Activated CD8-positive, alpha-beta T cell treated with anti-CD3 and anti-CD28 coated beads for 36 hours (primary cell): ENCODE measurements around the gene UPF2. TPM values are rescaled to one million over a fixed set of nuclear protein-coding genes. Genes with fewer than 3 reads are reported as not detected.

Experiments used
- ATAC-seq: fragments of 200-7000 bp; cut with Tn5 transposase; one replicate; pipeline ENCODE4 v1.10.0; 2021; ENCODE audit warnings: mild to moderate bottlenecking, moderate library complexity
- CTCF ChIA-PET: fragments of 350-600 bp; sonication (Branson Sonifier 250); formaldehyde crosslinking; loops from one replicate; lab custom pipeline; 2021; ENCODE audit warnings: antibody characterized with exemption; lab: Charles Lee
- POLR2A ChIA-PET: fragments of 350-600 bp; sonication (Branson Sonifier 250); formaldehyde crosslinking; loops from one replicate; lab custom pipeline; 2021; ENCODE audit warnings: antibody characterized with exemption; lab: Charles Lee
- DNase-seq: peaks from one replicate; pipeline ENCODE4 v3.0.0-alpha.2; 2020
- H3K27ac Mint-ChIP-seq: one replicate; pipeline ENCODE4 v1.8.0; 2021; ENCODE audit warnings: mild to moderate bottlenecking, mixed read lengths
- H3K27me3 Mint-ChIP-seq: one replicate; pipeline ENCODE4 v1.8.0; 2021; ENCODE audit warnings: mixed read lengths
- H3K36me3 Mint-ChIP-seq: one replicate; pipeline ENCODE4 v1.8.0; 2021; ENCODE audit warnings: low read depth, mixed read lengths
- H3K4me1 Mint-ChIP-seq: one replicate; pipeline ENCODE4 v1.8.0; 2021; ENCODE audit warnings: low read depth, mixed read lengths
- H3K4me3 Mint-ChIP-seq: one replicate; pipeline ENCODE4 v1.8.0; 2021; ENCODE audit warnings: mild to moderate bottlenecking, moderate library complexity, mixed read lengths
- H3K9me3 Mint-ChIP-seq: one replicate; pipeline ENCODE4 v1.8.0; 2021; ENCODE audit warnings: mixed read lengths
- CTCF ChIP-seq: fragments of 200-600 bp; IDR thresholded peaks from one replicate; pipeline ENCODE4 v1.8.0; 2022; ENCODE audit warnings: antibody characterized with exemption, mild to moderate bottlenecking
- intact Hi-C: fragments of 100-400 bp; cut with micrococcal nuclease; formaldehyde crosslinking; loops from one replicate; pipeline ENCODE4 v1.10.0; 2022
- total RNA-seq, 2 experiments: library from RNA; stranded (reverse); gene quantifications; one replicate each; pipeline ENCODE4 v1.2.3, GENCODE V29; 2021

The UPF2 gene
- total RNA-seq, 2 experiments from 2014 or later = 27.9 to 29.4 TPM

- peaks cover 4% of the 10 kb centered on the region for H3K4me1 Mint-ChIP-seq
- intact Hi-C loops = no loop called here
- no peak for ATAC-seq
- H3K36me3 Mint-ChIP-seq = no peaks in the 10 kb centered on the region
- no peaks in the 10 kb centered on the region for H3K27me3 Mint-ChIP-seq
- DNase-seq = no peak
- H3K9me3 Mint-ChIP-seq = no peaks in the 10 kb centered on the region
- CTCF ChIA-PET = interaction anchor here (1.1 kb wide), 1 partner anchor 11 kb away, joined by 3 read pairs; no protein-coding TSS in a partner anchor
- no peak overlapping the region for H3K4me3 Mint-ChIP-seq
- POLR2A ChIA-PET = interaction anchor here (0.8 kb wide), 1 partner anchor 13 kb away, joined by 3 read pairs; no protein-coding TSS in a partner anchor
- no peak for TF ChIP-seq CTCF
- no peak overlapping the region for H3K27ac Mint-ChIP-seq
These were observed 159.8 kb downstream of the UPF2 start for GRCh38 chr10:11882646-11883375.

DNA sequence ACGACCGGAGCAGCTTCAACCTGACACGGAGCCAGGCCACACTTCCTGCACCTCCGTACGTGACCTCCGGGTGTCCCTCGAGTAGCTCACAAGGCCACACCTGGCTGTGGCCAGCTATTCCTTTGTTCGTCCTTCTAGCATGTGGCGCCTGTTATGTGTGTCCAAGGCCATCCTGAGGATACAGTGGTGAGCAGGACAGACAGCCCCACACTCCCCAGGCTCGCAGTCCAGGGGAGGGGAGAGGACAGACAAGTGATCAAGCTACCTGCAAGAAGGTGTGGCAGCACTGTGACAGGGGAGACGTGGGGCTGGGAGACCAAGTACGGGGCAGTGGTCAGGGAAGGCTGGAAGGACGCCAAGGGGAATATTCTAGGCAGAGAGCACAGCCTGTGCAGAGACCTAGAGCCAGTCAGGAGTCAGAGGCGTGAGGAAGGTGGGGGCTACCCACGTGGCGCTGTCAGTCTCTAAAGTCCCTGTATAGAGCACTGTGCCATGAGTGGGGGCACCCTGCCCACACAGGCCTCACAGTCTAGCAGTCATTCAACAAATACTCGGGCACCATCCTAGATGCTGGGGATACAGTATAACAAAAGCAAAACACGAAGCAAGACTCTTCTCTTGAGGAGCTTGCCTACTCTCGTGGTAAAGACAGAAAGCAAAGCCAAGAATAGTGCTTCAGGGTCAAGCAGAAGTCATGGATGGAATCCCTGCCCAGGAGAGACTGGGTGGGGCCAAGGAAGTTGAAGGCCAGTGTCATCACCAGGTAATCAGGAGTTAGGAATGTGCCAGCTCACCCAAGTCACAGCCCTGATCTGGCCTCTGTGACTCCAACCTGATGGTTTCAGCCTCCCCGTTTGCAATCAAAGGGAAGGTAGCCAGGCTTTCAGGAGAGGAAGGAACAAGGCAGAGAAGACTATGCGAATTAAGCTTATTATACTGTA is 160.9 kb downstream of the UPF2 start:
- H3K27ac Mint-ChIP-seq = no peak overlapping the region

DNA sequence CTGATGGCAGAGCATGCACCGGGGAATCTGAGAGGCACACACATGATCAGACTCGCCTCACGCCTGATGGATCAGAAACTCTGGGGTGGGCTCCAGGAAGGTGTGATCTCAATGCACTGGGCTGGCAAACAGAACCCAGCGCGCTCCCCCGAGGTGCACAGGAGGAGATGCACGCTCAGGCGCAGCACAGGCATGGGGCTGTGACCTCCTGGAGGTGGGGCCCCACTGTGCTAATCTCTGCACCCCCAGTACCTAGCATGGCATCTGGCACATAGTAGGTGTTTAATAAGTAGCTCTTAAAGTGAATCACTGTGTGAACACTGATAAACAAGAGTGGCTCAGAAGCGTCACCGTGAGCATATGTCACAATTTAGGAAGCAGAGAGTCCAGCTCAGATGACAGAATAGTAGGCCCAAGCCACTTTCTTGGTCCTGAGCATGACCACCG is 161.6 kb downstream of the UPF2 start:
- Mint-ChIP-seq H3K27ac (no peak overlapping the region), H3K4me1 (peaks cover 4% of the 10 kb centered on the region), H3K4me3 (no peak overlapping the region), H3K27me3 (no peaks in the 10 kb centered on the region), H3K36me3 (no peaks in the 10 kb centered on the region), H3K9me3 (no peaks in the 10 kb centered on the region)
- ChIA-PET CTCF (interaction anchor here (0.7 to 1.0 kb wide), 2 partner anchors 44 to 105 kb away, joined by 3 to 5 read pairs; no protein-coding TSS in a partner anchor), POLR2A (no interaction called here)
- DNase-seq = no peak
- intact Hi-C loops = no loop called here
- TF ChIP-seq CTCF = no peak
- no peak for ATAC-seq

More for the DNA sequence above, 160.9 kb downstream of the UPF2 start:
- ATAC-seq (no peak), DNase-seq (no peak)
- intact Hi-C loops = no loop called here
- no peaks in the 10 kb centered on the region for H3K27me3 Mint-ChIP-seq
- CTCF ChIA-PET = interaction anchor here (0.7 to 1.1 kb wide), 3 partner anchors 10 to 105 kb away, joined by 3 to 5 read pairs (median 3); no protein-coding TSS in a partner anchor
- H3K36me3 Mint-ChIP-seq = no peaks in the 10 kb centered on the region
- H3K4me3 Mint-ChIP-seq = no peak overlapping the region
- H3K4me1 Mint-ChIP-seq = peaks cover 4% of the 10 kb centered on the region
- TF ChIP-seq CTCF = no peak
- POLR2A ChIA-PET = no interaction called here
- no peaks in the 10 kb centered on the region for H3K9me3 Mint-ChIP-seq

DNA sequence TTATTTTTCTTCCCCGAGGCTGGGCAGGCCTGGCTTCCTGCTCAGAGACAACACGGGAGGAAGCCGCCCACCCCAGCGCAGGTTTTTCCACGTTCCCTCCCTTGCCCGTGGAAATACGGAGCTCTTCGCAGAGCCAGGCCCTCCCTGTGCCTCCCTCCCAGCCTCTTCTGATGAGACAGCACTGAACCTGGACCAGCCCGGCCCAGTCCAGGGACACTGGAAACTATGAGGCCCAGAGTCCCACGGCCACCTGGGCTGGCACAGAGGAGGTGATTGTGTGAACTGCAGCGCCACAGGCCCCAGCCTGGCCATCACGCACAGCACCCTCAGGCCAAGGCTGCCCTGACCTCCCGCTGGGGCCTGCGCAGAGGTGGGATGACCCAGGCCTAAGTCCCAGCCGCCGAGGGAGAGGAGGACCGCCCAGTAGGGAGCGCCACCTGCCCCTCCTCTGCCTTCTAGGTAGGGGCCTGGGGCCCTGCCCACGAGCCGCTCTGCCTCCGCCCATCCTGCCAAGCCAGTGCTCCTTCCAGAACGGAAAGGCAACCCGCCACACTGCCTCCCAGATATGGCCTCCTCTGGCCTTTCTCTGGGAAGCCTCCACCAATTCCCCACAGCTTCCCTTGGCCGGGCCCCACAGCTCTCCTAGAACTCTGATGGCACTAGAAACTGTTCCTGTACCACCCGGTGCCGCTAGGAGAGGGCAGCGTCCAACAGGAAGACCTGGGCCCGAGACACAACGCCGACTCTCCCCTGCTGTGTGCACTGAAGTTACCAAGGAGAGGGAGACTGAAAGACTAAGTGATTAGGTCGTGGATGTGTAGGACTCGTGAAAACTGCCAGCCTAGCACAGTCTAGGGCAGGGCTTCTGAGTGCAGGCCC is 162.2 kb downstream of the UPF2 start:
- Mint-ChIP-seq H3K36me3 (no peaks in the 10 kb centered on the region), H3K4me1 (peaks cover 4% of the 10 kb centered on the region), H3K9me3 (no peaks in the 10 kb centered on the region), H3K27ac (no peak overlapping the region), H3K4me3 (no peak overlapping the region), H3K27me3 (no peaks in the 10 kb centered on the region)
- ChIA-PET POLR2A (no interaction called here), CTCF (interaction anchor here (1.2 kb wide), 1 partner anchor 61 kb away, joined by 4 read pairs; no protein-coding TSS in a partner anchor)
- no peak for TF ChIP-seq CTCF
- no peak for ATAC-seq
- intact Hi-C loops = no loop called here
- no peak for DNase-seq
